Activated naive CD8-positive, alpha-beta T cell treated with anti-CD3 and anti-CD28 coated beads, Interleukin-2, amount 10 ng/mL, durations not matched to agents 7 days and 5 days (primary cell): ENCODE data around the gene REM1. TPM values are rescaled to one million over a fixed set of nuclear protein-coding genes. Genes with fewer than 3 reads are reported as not detected.
"Not testable (repeated sequence)": the region's sequence is repeated elsewhere in the genome, so short reads cannot be mapped to it uniquely, and the experiment has no call there.

Experiments
- ATAC-seq: fragments of 150-1000 bp; cut with Tn5 transposase; one replicate; pipeline ENCODE4 v1.10.0; 2021; ENCODE audit warnings: low read depth, moderate library complexity
- POLR2A ChIA-PET: fragments of 350-600 bp; sonication (Branson Sonifier 250); formaldehyde crosslinking; loops from one replicate; lab custom pipeline; 2021; ENCODE audit warnings: antibody characterized with exemption; lab: Charles Lee
- DNase-seq: peaks from one replicate; pipeline ENCODE4 v3.0.0; 2021
- H3K27ac Mint-ChIP-seq: one replicate; pipeline ENCODE4 v1.8.0; 2022; ENCODE audit warnings: mild to moderate bottlenecking, mixed read lengths
- H3K27me3 Mint-ChIP-seq: one replicate; pipeline ENCODE4 v1.8.0; 2022; ENCODE audit warnings: mild to moderate bottlenecking, moderate library complexity, mixed read lengths
- H3K36me3 Mint-ChIP-seq: one replicate; pipeline ENCODE4 v1.8.0; 2021; ENCODE audit warnings: mild to moderate bottlenecking, mixed read lengths
- H3K4me1 Mint-ChIP-seq: one replicate; pipeline ENCODE4 v1.8.0; 2021; ENCODE audit warnings: mixed read lengths
- H3K4me3 Mint-ChIP-seq: one replicate; pipeline ENCODE4 v1.8.0; 2022; ENCODE audit warnings: mild to moderate bottlenecking, moderate library complexity, mixed read lengths
- H3K9me3 Mint-ChIP-seq: one replicate; pipeline ENCODE4 v1.8.0; 2021; ENCODE audit warnings: mixed read lengths
- total RNA-seq, 2 experiments: library from RNA; stranded (reverse); gene quantifications; one replicate each; pipeline ENCODE4 v1.2.3, GENCODE V29; 2021

Gene REM1
- total RNA-seq, 2 experiments from 2014 or later = not detected

DNA sequence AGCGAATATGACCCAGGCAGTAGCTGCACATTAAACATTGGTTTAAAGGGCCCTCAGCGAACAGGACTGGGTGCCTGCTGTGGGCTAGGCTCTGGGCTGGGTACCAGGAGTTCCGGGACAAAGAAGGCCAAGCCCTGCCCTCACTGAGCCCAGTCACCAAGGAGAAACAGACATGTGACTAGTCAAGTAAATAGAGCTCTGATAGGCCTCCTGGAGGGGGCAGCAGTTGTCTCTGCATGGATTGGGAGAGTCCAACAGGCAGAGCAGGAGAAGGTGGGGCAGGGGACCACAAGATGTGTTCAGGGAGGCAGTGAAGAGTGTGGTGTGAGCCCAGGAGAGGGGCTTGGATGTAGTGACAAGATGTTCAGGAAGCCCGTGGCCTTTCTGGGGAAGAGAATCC lies 42.3 kb downstream of the REM1 start:
- H3K4me3 Mint-ChIP-seq = no peak overlapping the region
- peaks cover 12% of the 10 kb centered on the region for H3K36me3 Mint-ChIP-seq
- ATAC-seq (no peak), DNase-seq (no peak)
- POLR2A ChIA-PET = no interaction called here
- H3K9me3 Mint-ChIP-seq = no peaks in the 10 kb centered on the region
- peaks cover 19% of the 10 kb centered on the region for H3K4me1 Mint-ChIP-seq
- no peaks in the 10 kb centered on the region for H3K27me3 Mint-ChIP-seq
- no peak overlapping the region for H3K27ac Mint-ChIP-seq

DNA sequence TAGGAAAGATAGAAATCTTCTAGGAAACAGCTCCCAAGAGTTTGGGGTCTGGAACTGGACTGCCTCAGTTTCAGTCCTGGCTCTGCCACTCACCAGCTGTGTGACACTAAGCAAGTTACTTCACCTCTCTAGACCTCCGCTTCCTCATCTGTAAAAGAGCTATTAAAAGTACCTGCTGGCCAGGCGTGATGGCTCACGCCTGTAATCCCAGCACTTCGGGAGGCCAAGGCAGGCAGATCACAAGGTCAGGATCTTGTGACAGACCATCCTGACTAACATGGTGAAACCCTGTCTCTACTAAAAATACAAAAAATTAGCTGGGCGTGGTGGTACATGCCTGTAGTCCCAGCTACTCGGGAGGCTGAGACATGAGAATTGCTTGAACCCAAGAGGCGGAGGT lies 46.2 kb downstream of the REM1 start:
- H3K4me1 Mint-ChIP-seq = peaks cover 17% of the 10 kb centered on the region
- not testable (repeated sequence) for DNase-seq, H3K27me3 Mint-ChIP-seq, H3K27ac Mint-ChIP-seq, H3K9me3 Mint-ChIP-seq, H3K4me3 Mint-ChIP-seq, ATAC-seq
- peaks cover 19% of the 10 kb centered on the region for H3K36me3 Mint-ChIP-seq
- POLR2A ChIA-PET = interaction anchor here (0.9 kb wide), 1 partner anchor 20 kb away, joined by 3 read pairs; no protein-coding TSS in a partner anchor

DNA sequence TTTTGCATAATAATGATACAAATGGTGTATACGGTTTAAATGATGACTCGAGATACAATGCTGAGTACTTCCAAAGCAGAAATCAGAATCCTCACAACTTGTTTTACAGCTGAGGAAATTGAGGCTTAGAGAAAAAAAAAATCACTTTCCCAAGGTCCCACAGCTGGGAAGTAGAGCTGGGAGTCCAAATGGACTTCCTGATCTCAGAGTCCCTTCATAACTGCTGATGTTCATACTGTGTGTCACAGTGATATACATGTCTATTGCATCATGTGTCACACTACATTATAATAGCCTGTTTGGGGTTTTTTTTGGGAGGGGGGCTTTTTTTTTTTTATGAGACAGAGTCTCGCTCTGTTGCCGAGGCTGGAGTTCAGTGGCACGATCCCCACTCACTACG lies 47.6 kb downstream of the REM1 start:
- Mint-ChIP-seq H3K27ac (no peak overlapping the region), H3K36me3 (peaks cover 27% of the 10 kb centered on the region), H3K4me3 (no peak overlapping the region), H3K9me3 (no peaks in the 10 kb centered on the region), H3K4me1 (peaks cover 17% of the 10 kb centered on the region), H3K27me3 (no peaks in the 10 kb centered on the region)
- POLR2A ChIA-PET = no interaction called here
- ATAC-seq = no peak
- DNase-seq = no peak

DNA sequence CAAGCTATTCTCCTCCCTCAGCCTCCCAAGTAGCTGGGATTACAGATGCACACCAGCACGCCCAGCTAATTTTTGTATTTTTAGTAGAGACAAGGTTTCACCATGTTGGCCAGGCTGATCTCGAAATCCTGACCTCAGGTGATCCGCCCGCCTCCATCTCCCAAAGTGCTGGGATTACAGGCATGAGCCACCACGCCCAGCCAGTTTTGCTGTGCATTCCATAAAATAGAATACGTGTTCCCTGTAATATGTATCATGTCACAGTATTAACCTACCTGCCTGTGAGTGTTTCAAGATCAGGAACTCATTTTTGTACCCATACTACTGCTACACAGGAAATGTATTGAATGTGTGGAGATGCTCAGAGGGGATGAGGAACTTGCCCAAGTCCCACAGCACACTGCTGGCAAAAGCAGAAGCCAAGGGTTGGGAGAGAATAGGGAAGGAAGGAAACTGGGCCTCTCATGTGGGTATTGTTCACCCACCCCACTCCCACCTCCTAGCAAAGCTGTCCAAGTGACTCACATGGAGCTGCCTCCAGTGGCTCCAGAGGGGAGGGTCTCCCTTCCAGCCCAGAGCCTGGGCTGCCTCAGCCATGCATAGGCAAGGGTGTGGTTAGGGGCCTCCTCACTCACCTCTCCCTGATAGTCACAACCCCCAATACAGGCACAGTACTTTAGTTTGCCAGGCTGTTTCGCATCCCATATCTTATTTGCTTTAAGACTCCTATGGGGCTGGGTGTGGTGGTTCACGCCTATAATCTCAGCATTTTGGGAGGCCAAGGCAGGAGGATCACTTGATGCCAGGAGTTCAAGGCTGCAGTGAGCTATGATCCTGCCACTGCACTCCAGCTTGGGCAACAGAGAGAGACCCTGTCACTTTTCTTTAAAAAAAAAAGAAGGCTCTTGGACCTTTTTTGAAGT lies 48.5 kb downstream of the REM1 start:
- POLR2A ChIA-PET = no interaction called here
- no peak overlapping the region for H3K4me3 Mint-ChIP-seq
- H3K27me3 Mint-ChIP-seq = no peaks in the 10 kb centered on the region
- no peak overlapping the region for H3K27ac Mint-ChIP-seq
- H3K9me3 Mint-ChIP-seq = no peaks in the 10 kb centered on the region
- H3K36me3 Mint-ChIP-seq = peaks cover 28% of the 10 kb centered on the region
- H3K4me1 Mint-ChIP-seq = peaks cover 17% of the 10 kb centered on the region
- no peak for DNase-seq
- ATAC-seq = no peak

DNA sequence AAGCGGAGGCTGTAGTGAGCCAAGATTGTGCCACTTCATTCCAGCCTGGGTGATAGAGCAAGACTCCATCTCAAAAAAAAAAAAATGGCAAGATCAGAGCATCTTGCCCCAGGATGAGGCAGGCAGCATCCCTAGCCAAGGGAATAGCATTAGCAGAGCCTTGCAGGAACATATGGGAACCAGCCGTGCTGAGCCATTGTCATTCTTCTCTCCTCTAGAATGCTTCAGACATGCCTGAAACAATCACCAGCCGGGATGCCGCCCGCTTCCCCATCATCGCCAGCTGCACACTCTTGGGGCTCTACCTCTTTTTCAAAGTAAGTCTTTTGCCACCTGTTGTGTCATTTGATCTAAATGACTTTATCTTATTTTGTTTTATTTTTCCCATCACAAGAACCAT lies 52.2 kb downstream of the REM1 start:
- Mint-ChIP-seq H3K4me1 (peaks cover 1% of the 10 kb centered on the region), H3K4me3 (no peak overlapping the region), H3K9me3 (no peaks in the 10 kb centered on the region), H3K27ac (no peak overlapping the region), H3K27me3 (no peaks in the 10 kb centered on the region), H3K36me3 (peaks cover 30% of the 10 kb centered on the region)
- DNase-seq (no peak), ATAC-seq (no peak)
- POLR2A ChIA-PET = no interaction called here

Other genes with a start within 250 kb of the REM1 start
- gene DEFB115, start 217.6 kb upstream of the REM1 start, total RNA-seq = not detected
- gene DEFB116, start 166.7 kb upstream of the REM1 start, total RNA-seq = not detected
- not detected for gene DEFB118, start 106.7 kb upstream of the REM1 start, total RNA-seq
- gene DEFB119, start 84.7 kb upstream of the REM1 start, total RNA-seq = not detected
- not detected for gene DEFB121, start 69.1 kb upstream of the REM1 start, total RNA-seq
- gene DEFB123, start 34.7 kb upstream of the REM1 start, total RNA-seq = not detected
- not detected for gene DEFB124, start 161 bp upstream of the REM1 start, total RNA-seq
- 100 to 1,000 TPM; 112 to 120 TPM for gene HM13, start 39.2 kb downstream of the REM1 start, total RNA-seq
- gene ID1, start 130.0 kb downstream of the REM1 start, total RNA-seq = 1 to 10 TPM in 1 of 2 experiments, under 1 TPM in 1; 0.72 to 1.2 TPM
- gene COX4I2, start 162.6 kb downstream of the REM1 start, total RNA-seq = not detected
- gene BCL2L1, start 247.6 kb downstream of the REM1 start, total RNA-seq = 10 to 100 TPM; 61.7 to 64.5 TPM